COR-L47 (cell line): ENCODE data around the gene ZNF148.

Experiments used
- DNase-seq: peaks from one replicate; lab custom pipeline; 2025; lab: John Stamatoyannopoulos, UW

Gene ZNF148

GRCh38 chr3:125331243-125331642 is 43.9 kb downstream of the ZNF148 start:
- DNase-seq: no peak

GRCh38 chr3:125326957-125327356 is 48.2 kb downstream of the ZNF148 start:
- DNase-seq: no peak

- no peak for DNase-seq
Observed at GRCh38 chr3:125325746-125326145, 49.4 kb downstream of the ZNF148 start.

GRCh38 chr3:125324341-125324740 is 50.8 kb downstream of the ZNF148 start:
- DNase-seq: no peak

GRCh38 chr3:125322917-125323316 is 52.2 kb downstream of the ZNF148 start:
- no peak for DNase-seq

- no peak for DNase-seq
Observed at GRCh38 chr3:125322166-125322565, 53.0 kb downstream of the ZNF148 start.

GRCh38 chr3:125319765-125320164 is 55.4 kb downstream of the ZNF148 start:
- DNase-seq: no peak

- no peak for DNase-seq
Observed at GRCh38 chr3:125318871-125319270, 56.3 kb downstream of the ZNF148 start.

- no peak for DNase-seq
Observed at GRCh38 chr3:125318167-125318865, 56.8 kb downstream of the ZNF148 start.

GRCh38 chr3:125317761-125318160 is 57.4 kb downstream of the ZNF148 start:
- DNase-seq: no peak

GRCh38 chr3:125316949-125317348 is 58.2 kb downstream of the ZNF148 start:
- no peak for DNase-seq

GRCh38 chr3:125316246-125316645 is 58.9 kb downstream of the ZNF148 start:
- no peak for DNase-seq

GRCh38 chr3:125313060-125313635 is 62.0 kb downstream of the ZNF148 start:
- DNase-seq: no peak

GRCh38 chr3:125310623-125311081 is 64.5 kb downstream of the ZNF148 start:
- no peak for DNase-seq

GRCh38 chr3:125309476-125309875 is 65.6 kb downstream of the ZNF148 start:
- no peak for DNase-seq

- no peak for DNase-seq
Observed at GRCh38 chr3:125306620-125307019, 68.5 kb downstream of the ZNF148 start.

GRCh38 chr3:125302932-125303331 is 72.2 kb downstream of the ZNF148 start:
- no peak for DNase-seq

- no peak for DNase-seq
Observed at GRCh38 chr3:125300416-125300815, 74.7 kb downstream of the ZNF148 start.

- no peak for DNase-seq
Observed at GRCh38 chr3:125294411-125294810, 80.7 kb downstream of the ZNF148 start.

GRCh38 chr3:125292015-125292414 is 83.1 kb downstream of the ZNF148 start:
- DNase-seq: no peak

- DNase-seq: no peak
Observed at GRCh38 chr3:125289429-125289981, 85.6 kb downstream of the ZNF148 start.

- no peak for DNase-seq
Observed at GRCh38 chr3:125287248-125287647, 87.9 kb downstream of the ZNF148 start.

GRCh38 chr3:125281381-125281780 is 93.7 kb downstream of the ZNF148 start:
- no peak for DNase-seq
